Measurements from ENCODE around the gene HLA-G.

Gene HLA-G

DNA sequence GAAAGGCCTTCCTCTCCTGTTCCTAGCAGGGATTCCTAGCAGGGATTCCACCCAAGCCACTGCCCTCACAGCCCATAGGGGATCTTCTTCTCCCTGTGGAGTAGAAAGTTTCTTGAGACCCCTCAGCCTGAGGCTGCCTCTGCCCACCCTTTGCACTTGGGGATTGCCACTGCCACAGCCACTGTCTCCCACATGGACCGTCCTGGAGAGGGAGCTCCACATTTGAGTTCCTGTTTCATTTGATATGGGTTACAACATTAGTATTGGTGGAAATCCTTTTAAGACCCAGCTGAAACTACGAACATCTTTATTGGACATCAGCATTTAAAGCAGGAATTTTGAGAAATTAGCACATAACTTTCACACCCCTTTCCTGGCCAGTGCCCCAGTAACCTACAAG is 25.6 kb downstream of the HLA-G start:
- TF ChIP-seq, protein P1, sequence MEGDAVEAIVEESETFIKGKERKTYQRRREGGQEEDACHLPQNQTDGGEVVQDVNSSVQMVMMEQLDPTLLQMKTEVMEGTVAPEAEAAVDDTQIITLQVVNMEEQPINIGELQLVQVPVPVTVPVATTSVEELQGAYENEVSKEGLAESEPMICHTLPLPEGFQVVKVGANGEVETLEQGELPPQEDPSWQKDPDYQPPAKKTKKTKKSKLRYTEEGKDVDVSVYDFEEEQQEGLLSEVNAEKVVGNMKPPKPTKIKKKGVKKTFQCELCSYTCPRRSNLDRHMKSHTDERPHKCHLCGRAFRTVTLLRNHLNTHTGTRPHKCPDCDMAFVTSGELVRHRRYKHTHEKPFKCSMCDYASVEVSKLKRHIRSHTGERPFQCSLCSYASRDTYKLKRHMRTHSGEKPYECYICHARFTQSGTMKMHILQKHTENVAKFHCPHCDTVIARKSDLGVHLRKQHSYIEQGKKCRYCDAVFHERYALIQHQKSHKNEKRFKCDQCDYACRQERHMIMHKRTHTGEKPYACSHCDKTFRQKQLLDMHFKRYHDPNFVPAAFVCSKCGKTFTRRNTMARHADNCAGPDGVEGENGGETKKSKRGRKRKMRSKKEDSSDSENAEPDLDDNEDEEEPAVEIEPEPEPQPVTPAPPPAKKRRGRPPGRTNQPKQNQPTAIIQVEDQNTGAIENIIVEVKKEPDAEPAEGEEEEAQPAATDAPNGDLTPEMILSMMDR (IDR thresholded peaks at IDR 0.05; ENCODE audit: low read depth, low read length, missing control alignments): no peak
- in situ Hi-C loops (cut with HindIII; ENCODE audit: low sequenced_read_pairs): no loop called here
- H3K4me3 ChIP-seq (ENCODE audit: low read depth, low read length): no peak overlapping the region
- DNase-seq (ENCODE audit: low read depth): no peak

DNA sequence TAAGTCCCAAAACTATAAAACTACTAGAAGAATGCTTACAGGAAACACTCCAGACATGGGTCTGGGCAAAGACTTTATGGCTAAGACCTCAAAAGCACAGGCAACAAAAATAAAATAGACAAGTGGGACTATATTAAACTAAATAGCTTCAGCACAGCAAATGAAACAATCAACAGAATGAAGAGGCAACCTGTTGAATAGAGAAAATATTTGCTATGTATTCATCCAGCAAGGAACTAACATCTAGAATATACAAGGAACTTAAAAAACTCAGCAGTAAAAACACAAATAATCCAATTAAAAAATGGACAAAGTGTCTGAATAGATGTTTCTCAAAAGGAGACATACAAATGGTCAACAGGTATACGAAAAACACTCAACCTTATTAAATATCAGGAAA is 30.4 kb downstream of the HLA-G start:
- no peak for DNase-seq (ENCODE audit: low read depth)
- in situ Hi-C loops (cut with HindIII; ENCODE audit: low sequenced_read_pairs): no loop called here
- TF ChIP-seq, protein P1 (IDR thresholded peaks at IDR 0.05; ENCODE audit: low read depth, low read length, missing control alignments): no peak
- no peak overlapping the region for H3K4me3 ChIP-seq (ENCODE audit: low read depth, low read length)

DNA sequence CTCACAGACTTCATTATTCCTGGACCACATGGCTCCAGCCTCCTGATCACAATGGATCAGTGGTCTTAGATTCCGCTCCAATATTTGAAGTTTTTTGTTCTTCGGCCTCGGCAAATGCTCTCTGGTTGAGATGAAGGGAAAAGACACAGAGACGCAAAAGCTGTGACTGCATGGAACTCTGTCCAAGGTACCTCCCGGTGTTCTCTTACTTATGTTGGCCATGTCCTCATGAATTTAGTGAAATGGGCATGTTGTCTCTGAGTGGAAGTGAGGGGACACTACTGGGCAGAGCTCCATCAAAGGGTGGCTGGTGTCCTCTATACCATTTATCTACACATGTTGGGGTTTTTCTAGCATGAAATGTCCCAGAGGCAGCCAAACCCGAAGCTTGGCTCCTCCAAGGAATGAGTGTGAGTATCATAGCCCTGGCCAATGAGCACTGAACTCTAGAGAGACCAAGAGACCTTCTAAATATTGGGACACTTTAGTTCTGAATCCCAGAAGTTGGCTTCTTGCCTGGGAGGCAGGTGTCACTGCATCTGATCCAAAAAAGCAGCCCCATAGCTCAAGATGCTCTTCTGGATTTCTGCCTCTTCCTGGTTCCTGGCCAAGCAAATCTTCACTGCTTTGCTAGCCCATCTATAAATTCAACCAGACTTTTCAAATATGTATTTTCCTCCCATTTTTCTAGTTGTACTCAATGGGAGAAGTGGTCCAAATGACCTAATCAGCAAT is 34.1 kb downstream of the HLA-G start:
- DNase-seq (ENCODE audit: low read depth): no peak
- in situ Hi-C loops (cut with HindIII; ENCODE audit: low sequenced_read_pairs): no loop called here
- no peak overlapping the region for H3K4me3 ChIP-seq (ENCODE audit: low read depth, low read length)
- TF ChIP-seq, protein P1 (IDR thresholded peaks at IDR 0.05; ENCODE audit: low read depth, low read length, missing control alignments): no peak

DNA sequence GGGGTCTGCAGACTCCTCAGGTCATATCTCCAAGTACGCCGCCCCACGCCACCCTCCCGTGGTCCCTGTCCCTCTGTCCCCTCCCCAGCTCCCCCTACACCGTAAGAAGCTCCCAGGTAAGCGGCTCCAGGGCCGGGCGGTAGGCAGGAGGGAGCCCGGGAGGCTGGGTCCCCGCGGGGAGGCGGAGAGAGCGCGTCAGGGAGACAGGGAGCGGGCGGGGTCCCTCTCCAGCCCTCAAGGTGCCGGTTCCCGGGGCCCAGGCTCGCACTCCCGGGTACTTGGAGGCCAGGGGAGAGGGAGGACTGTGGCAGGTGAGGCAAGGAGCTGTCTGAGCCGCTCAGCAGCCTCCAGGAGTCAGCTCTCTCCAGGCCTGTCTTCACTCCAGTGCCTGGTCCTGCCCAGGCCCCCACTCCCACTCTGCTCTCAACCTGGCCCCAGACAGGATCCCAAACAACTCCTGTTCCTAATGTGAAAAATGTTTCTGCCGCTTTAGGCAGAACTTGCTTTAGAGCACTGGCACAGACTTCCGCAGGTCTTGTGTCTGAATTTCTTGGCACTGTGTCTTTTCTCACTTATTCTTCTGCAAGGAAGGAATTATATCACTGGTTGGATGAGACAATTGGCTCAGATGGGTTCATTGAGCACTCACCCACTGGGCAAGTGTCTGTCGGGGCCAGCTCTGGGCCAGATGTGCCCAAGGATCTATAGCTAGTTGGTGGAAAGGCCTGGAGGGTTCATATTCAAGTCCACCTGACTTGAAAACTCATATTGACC is 36.6 kb downstream of the HLA-G start:
- in situ Hi-C loops (cut with HindIII; ENCODE audit: low sequenced_read_pairs): no loop called here
- no peak for DNase-seq (ENCODE audit: low read depth)
- no peak overlapping the region for H3K4me3 ChIP-seq (ENCODE audit: low read depth, low read length)
- TF ChIP-seq, protein P1 (IDR thresholded peaks at IDR 0.05; ENCODE audit: low read depth, low read length, missing control alignments): no peak

DNA sequence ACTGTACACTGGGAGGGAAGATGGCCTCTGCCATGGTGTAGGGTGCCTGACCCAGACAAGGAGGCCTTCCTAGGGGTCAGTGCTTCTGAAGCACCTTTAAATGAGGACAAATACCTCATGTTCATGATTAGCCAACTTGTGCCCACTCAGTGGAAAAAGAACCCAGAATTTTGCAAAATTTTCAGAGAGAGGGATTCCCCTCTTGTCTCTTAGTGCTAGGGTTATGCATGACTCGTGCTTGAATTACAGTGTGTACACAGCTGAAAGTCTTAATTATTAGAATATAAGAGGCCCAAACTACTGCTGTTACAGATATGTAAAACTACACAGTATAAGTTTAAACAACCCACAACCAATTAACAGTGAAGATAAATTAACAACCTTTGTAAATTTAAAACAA is 38.0 kb downstream of the HLA-G start:
- no peak overlapping the region for H3K4me3 ChIP-seq (ENCODE audit: low read depth, low read length)
- no peak for DNase-seq (ENCODE audit: low read depth)
- TF ChIP-seq, protein P1 (IDR thresholded peaks at IDR 0.05; ENCODE audit: low read depth, low read length, missing control alignments): no peak
- in situ Hi-C loops (cut with HindIII; ENCODE audit: low sequenced_read_pairs): no loop called here

DNA sequence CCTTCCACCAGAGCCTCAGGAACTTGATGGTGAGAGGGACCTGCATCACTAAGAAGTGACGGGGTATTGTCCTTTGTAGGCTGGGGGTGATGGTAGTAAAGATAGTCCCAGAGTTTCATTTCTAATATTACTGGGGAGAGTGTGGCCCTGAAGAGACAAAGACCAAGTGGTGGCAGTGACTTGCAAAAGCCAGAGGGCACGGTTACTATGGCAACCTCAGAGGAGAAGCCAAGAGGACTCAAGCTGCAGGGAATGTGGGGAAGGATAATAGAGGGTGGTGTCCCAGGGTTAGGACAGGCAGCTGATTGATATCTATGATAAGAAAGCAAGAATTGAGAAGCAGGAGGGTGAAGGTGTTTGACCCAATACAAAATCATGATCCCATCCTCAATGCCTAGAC is 42.5 kb downstream of the HLA-G start:
- H3K4me3 ChIP-seq (ENCODE audit: low read depth, low read length): no peak overlapping the region
- in situ Hi-C loops (cut with HindIII; ENCODE audit: low sequenced_read_pairs): no loop called here
- TF ChIP-seq, protein P1 (IDR thresholded peaks at IDR 0.05; ENCODE audit: low read depth, low read length, missing control alignments): no peak
- no peak for DNase-seq (ENCODE audit: low read depth)

All from astrocyte of the cerebellum (primary cell).